OCI-LY3 (cell line): Measurements from ENCODE around the gene ZFAND2A.

ENCODE experiments used
- H2AFZ ChIP-seq: fragments of 200-600, 300-600 bp; shearing (Covaris generic); 2 replicates; pipeline ENCODE4 v1.6.0; 2014; ENCODE audit warnings: antibody characterized with exemption, low read depth, low read length
- H3K27ac ChIP-seq: fragments of 200-600, 300-600 bp; sonication (generic); 2 replicates; pipeline ENCODE4 v1.5.1; 2014; ENCODE audit warnings: mild to moderate bottlenecking, low read length, moderate library complexity, mixed read lengths
- H3K27me3 ChIP-seq: fragments of 200-600, 300-600 bp; sonication (generic); 2 replicates; pipeline ENCODE4 v1.6.1; 2014; ENCODE audit warnings: low read depth, low read length, mixed read lengths
- H3K36me3 ChIP-seq: fragments of 200-600, 300-600 bp; sonication (generic); replicated peaks from 2 replicates; pipeline ENCODE3; 2014; ENCODE audit warnings: low read depth, low read length, mixed read lengths
- H3K4me1 ChIP-seq: fragments of 300-600, 200-600 bp; sonication (generic); 2 replicates; pipeline ENCODE4 v1.6.1; 2014; ENCODE audit warnings: low read length, mixed read lengths
- H3K4me2 ChIP-seq: fragments of 200-600, 300-600 bp; sonication (generic); 2 replicates; pipeline ENCODE4 v1.6.1; 2014; ENCODE audit warnings: low read length, mixed read lengths
- H3K4me3 ChIP-seq: fragments of 300-600, 200-600 bp; sonication (generic); 2 replicates; pipeline ENCODE4 v1.5.1; 2014; ENCODE audit warnings: antibody characterized with exemption, mild to moderate bottlenecking, low read length, moderate library complexity
- H3K79me2 ChIP-seq: fragments of 300-600, 200-600 bp; shearing (Covaris generic); 2 replicates; pipeline ENCODE4 v1.6.1; 2014; ENCODE audit warnings: mild to moderate bottlenecking, low read length, mixed read lengths
- H3K9ac ChIP-seq: fragments of 300-600, 200-600 bp; shearing (Covaris generic); 2 replicates; pipeline ENCODE4 v1.6.0; 2014; ENCODE audit warnings: mild to moderate bottlenecking, low read length, moderate library complexity
- H3K9me3 ChIP-seq: fragments of 200-600, 300-600 bp; shearing (Covaris generic); 2 replicates; pipeline ENCODE4 v1.6.1; 2014; ENCODE audit warnings: low read length, mixed read lengths; ENCODE audit not compliant: insufficient read depth
- H4K20me1 ChIP-seq: fragments of 200-600, 300-600 bp; sonication (generic); 2 replicates; pipeline ENCODE4 v1.6.1; 2016; ENCODE audit warnings: low read length, mixed read lengths; ENCODE audit not compliant: insufficient read depth
- CTCF ChIP-seq: fragments of 200-600, 300-600 bp; sonication (generic); IDR thresholded peaks from 2 replicates; pipeline ENCODE4 v1.5.1; 2014; ENCODE audit warnings: antibody characterized with exemption, low read length, low read depth
- EZH2phosphoT487 ChIP-seq: fragments of 200-600 bp; shearing (Covaris generic); IDR thresholded peaks from 2 replicates; pipeline ENCODE4 v1.6.1; 2018; ENCODE audit warnings: antibody characterized with exemption, mixed run types, low read depth

Gene ZFAND2A

GRCh38 chr7:1175967-1176851 is 16.2 kb upstream of the ZFAND2A start:
- peak overlapping the region; percentile 99 for H2AFZ ChIP-seq
- H3K9ac ChIP-seq, result peak overlapping the region; percentile 73
- peak overlapping the region; percentile 98 for H3K4me2 ChIP-seq
- H3K36me3 ChIP-seq, result no peaks in the 10 kb centered on the region
- H3K27ac ChIP-seq, result no peak overlapping the region
- H3K4me3 ChIP-seq, result peak overlapping the region; percentile 81
- H3K4me1 ChIP-seq, result peaks cover 10% of the 10 kb centered on the region
- no peaks in the 10 kb centered on the region for H4K20me1 ChIP-seq
- no peaks in the 10 kb centered on the region for H3K79me2 ChIP-seq
- TF ChIP-seq CTCF, result peak; percentile 68
- no peak for TF ChIP-seq EZH2phosphoT487
- no peaks in the 10 kb centered on the region for H3K9me3 ChIP-seq
- H3K27me3 ChIP-seq, result no peaks in the 10 kb centered on the region

- Histone ChIP-seq H3K4me3 (peak overlapping the region; percentile 81), H3K36me3 (no peaks in the 10 kb centered on the region), H3K27me3 (no peaks in the 10 kb centered on the region), H2AFZ (peak overlapping the region; percentile 99; the same call in 1 of the 2 replicates), H3K4me1 (peaks cover 16% of the 10 kb centered on the region), H3K27ac (no peak overlapping the region), H3K4me2 (peak overlapping the region; percentile 98), H3K9ac (peak overlapping the region; percentile 73; the same call in 1 of the 2 replicates), H4K20me1 (no peaks in the 10 kb centered on the region), H3K79me2 (no peaks in the 10 kb centered on the region), H3K9me3 (no peaks in the 10 kb centered on the region)
- TF ChIP-seq CTCF (no peak), EZH2phosphoT487 (no peak)
These were observed 15.6 kb upstream of the ZFAND2A start for GRCh38 chr7:1175597-1175966.

- TF ChIP-seq EZH2phosphoT487 (no peak), CTCF (no peak)
- Histone ChIP-seq H3K4me3 (no peak overlapping the region), H2AFZ (no peak overlapping the region), H3K4me2 (no peak overlapping the region), H3K9me3 (no peaks in the 10 kb centered on the region), H3K36me3 (no peaks in the 10 kb centered on the region), H3K27me3 (no peaks in the 10 kb centered on the region), H3K79me2 (no peaks in the 10 kb centered on the region), H4K20me1 (no peaks in the 10 kb centered on the region), H3K27ac (no peak overlapping the region), H3K9ac (no peak overlapping the region), H3K4me1 (peaks cover 16% of the 10 kb centered on the region)
These were observed 15.0 kb upstream of the ZFAND2A start for GRCh38 chr7:1174881-1175596.

- Histone ChIP-seq H3K27me3 (no peaks in the 10 kb centered on the region), H2AFZ (no peak overlapping the region), H3K4me2 (no peak overlapping the region), H3K9ac (no peak overlapping the region), H3K4me1 (peaks cover 16% of the 10 kb centered on the region), H3K4me3 (no peak overlapping the region), H4K20me1 (no peaks in the 10 kb centered on the region), H3K9me3 (no peaks in the 10 kb centered on the region), H3K27ac (no peak overlapping the region), H3K79me2 (no peaks in the 10 kb centered on the region), H3K36me3 (no peaks in the 10 kb centered on the region)
- no peak for TF ChIP-seq CTCF
- no peak for TF ChIP-seq EZH2phosphoT487
These were observed 14.0 kb upstream of the ZFAND2A start for GRCh38 chr7:1174002-1174401.
